ENCODE measurements around the gene TCF25.
A peak's percentile ranks its signal among the peaks of the same experiment; 100 is the strongest.

Gene TCF25

GRCh38 chr16:89831810-89832328 lies 41.5 kb upstream of the TCF25 start:
- no peak for TF ChIP-seq USF1 (IDR thresholded peaks at IDR 0.05)
- no peak for TF ChIP-seq TEAD4 (IDR thresholded peaks at IDR 0.05)
- no peak for TF ChIP-seq EP300 (IDR thresholded peaks at IDR 0.05; ENCODE audit: borderline replicate concordance)
- no peak for TF ChIP-seq FOXM1 (IDR thresholded peaks at IDR 0.05; ENCODE audit: borderline replicate concordance, low read depth)
- TF ChIP-seq EGR1 (IDR thresholded peaks at IDR 0.05): no peak

GRCh38 chr16:89837014-89837546 lies 36.3 kb upstream of the TCF25 start:
- TF ChIP-seq MAX (IDR thresholded peaks at IDR 0.05) (no peak), TAF1 (IDR thresholded peaks at IDR 0.05; ENCODE audit: low read depth) (no peak), ZBTB7A (IDR thresholded peaks at IDR 0.05; ENCODE audit: low read depth) (no peak), FOXM1 (IDR thresholded peaks at IDR 0.05; ENCODE audit: borderline replicate concordance, low read depth) (no peak), EP300 (IDR thresholded peaks at IDR 0.05; ENCODE audit: borderline replicate concordance) (no peak)

- TF ChIP-seq EGR1 (IDR thresholded peaks at IDR 0.05): no peak
Observed at GRCh38 chr16:89841275-89841674, 32.1 kb upstream of the TCF25 start.

- peak; percentile 97 for TF ChIP-seq TEAD4 (IDR thresholded peaks at IDR 0.05)
- TF ChIP-seq FOXM1 (IDR thresholded peaks at IDR 0.05; ENCODE audit: borderline replicate concordance, low read depth): peak; percentile 90
- no peak for TF ChIP-seq YY1 (IDR thresholded peaks at IDR 0.05; ENCODE audit: low read depth)
- TF ChIP-seq CEBPB (IDR thresholded peaks at IDR 0.05): peak; percentile 53; the same call in 1 of the 2 replicates
- TF ChIP-seq NFIC (IDR thresholded peaks at IDR 0.05): peak; percentile 98
- peak; percentile 93 for TF ChIP-seq EP300 (IDR thresholded peaks at IDR 0.05; ENCODE audit: borderline replicate concordance)
- TF ChIP-seq ZBTB7A (IDR thresholded peaks at IDR 0.05; ENCODE audit: low read depth): peak; percentile 78; the same call in 1 of the 2 replicates
- TF ChIP-seq REST (IDR thresholded peaks at IDR 0.05; ENCODE audit: low read depth): no peak
- TF ChIP-seq TCF12 (IDR thresholded peaks at IDR 0.05; ENCODE audit: low read depth): peak; percentile 97
- peak; percentile 74 for TF ChIP-seq MAX (IDR thresholded peaks at IDR 0.05)
- peak; percentile 100 for TF ChIP-seq EGR1 (IDR thresholded peaks at IDR 0.05)
Observed at GRCh38 chr16:89842471-89843408, 30.7 kb upstream of the TCF25 start.

- 0 out of 2 replicates have a peak, but pooled peaks have one; percentile 19 for TF ChIP-seq TEAD4 (IDR thresholded peaks at IDR 0.05)
- TF ChIP-seq MAX (IDR thresholded peaks at IDR 0.05): no peak; the same call in 1 of the 2 replicates
- TF ChIP-seq CEBPB (IDR thresholded peaks at IDR 0.05): no peak
- TF ChIP-seq REST (IDR thresholded peaks at IDR 0.05; ENCODE audit: low read depth): no peak
- TF ChIP-seq ZBTB7A (IDR thresholded peaks at IDR 0.05; ENCODE audit: low read depth): no peak
- no peak for TF ChIP-seq EP300 (IDR thresholded peaks at IDR 0.05; ENCODE audit: borderline replicate concordance)
- TF ChIP-seq YY1 (IDR thresholded peaks at IDR 0.05; ENCODE audit: low read depth): no peak
Observed at GRCh38 chr16:89843409-89844350, 29.7 kb upstream of the TCF25 start.

Data from Ishikawa (cell line).